HG03571 (cell line): ENCODE data around the gene ROBO4.

ENCODE experiments used
- ATAC-seq: cut with Tn5 transposase; IDR thresholded peaks from one replicate; pipeline ENCODE4 v1.9.1; 2021; ENCODE audit not compliant: unreplicated experiment

ROBO4 gene

GRCh38 chr11:124919898-124920297 is 22.2 kb upstream of the ROBO4 start:
- ATAC-seq: no peak

- ATAC-seq: no peak
These were observed 21.3 kb upstream of the ROBO4 start, which contains the start of gene HEPN1 for GRCh38 chr11:124918950-124919349. Gene HEPN1 (plus strand): TSS chr11:124919250.

GRCh38 chr11:124917115-124917637 is 19.5 kb upstream of the ROBO4 start:
- ATAC-seq: no peak

- no peak for ATAC-seq
These were observed 18.7 kb upstream of the ROBO4 start for GRCh38 chr11:124916370-124916710.

GRCh38 chr11:124915541-124916369 is 18.1 kb upstream of the ROBO4 start:
- no peak for ATAC-seq

GRCh38 chr11:124902616-124903015 is 5.0 kb upstream of the ROBO4 start:
- ATAC-seq: no peak

GRCh38 chr11:124900464-124900863 is 2.8 kb upstream of the ROBO4 start:
- ATAC-seq: no peak

GRCh38 chr11:124899383-124900145 is 1.9 kb upstream of the ROBO4 start:
- ATAC-seq: no peak

GRCh38 chr11:124898711-124899110 is 1.0 kb upstream of the ROBO4 start:
- no peak for ATAC-seq

- no peak for ATAC-seq
These were observed 607 bp upstream of the ROBO4 start for GRCh38 chr11:124898263-124898680.

- no peak for ATAC-seq
These were observed 759 bp downstream of the ROBO4 start for GRCh38 chr11:124896821-124897391.

GRCh38 chr11:124896071-124896750 is 1.5 kb downstream of the ROBO4 start:
- ATAC-seq: no peak

- no peak for ATAC-seq
These were observed 2.1 kb downstream of the ROBO4 start for GRCh38 chr11:124895471-124895971.

- ATAC-seq: no peak
These were observed 2.8 kb downstream of the ROBO4 start for GRCh38 chr11:124894606-124895430.

- no peak for ATAC-seq
These were observed 3.8 kb downstream of the ROBO4 start for GRCh38 chr11:124893781-124894401.

- no peak for ATAC-seq
These were observed 4.8 kb downstream of the ROBO4 start for GRCh38 chr11:124892750-124893454.

- no peak for ATAC-seq
These were observed 5.5 kb downstream of the ROBO4 start for GRCh38 chr11:124892146-124892545.

- ATAC-seq: no peak
These were observed 6.2 kb downstream of the ROBO4 start for GRCh38 chr11:124891373-124891861.
